Tibial nerve (tissue), 4 donors: ENCODE measurements around the gene RPS19. TPM values are rescaled to one million over a fixed set of nuclear protein-coding genes. Genes with fewer than 3 reads are reported as not detected.

ENCODE experiments used
- DNase-seq, 2 donors: peaks; one replicate each; pipeline ENCODE4 v3.0.0-alpha.2; 2019; ENCODE audit warnings: low spot score in 2 of 2
- H3K27ac ChIP-seq, 4 donors: fragments of 200-600 bp; sonication (generic) in 3 of 4; one replicate each; pipeline ENCODE4 v1.5.1; 2017 to 2019; ENCODE audit warnings: mild to moderate bottlenecking in 1 of 4
- H3K27me3 ChIP-seq, 2 donors: fragments of 200-600 bp; sonication (generic) in 1 of 2; one replicate each; pipeline versions ENCODE4 v1.5.1 to v1.6.0; 2017 to 2019
- H3K36me3 ChIP-seq, 3 donors: fragments of 200-600 bp; sonication (generic); one replicate each; pipeline ENCODE4 v1.5.1; 2018 to 2019
- H3K4me1 ChIP-seq, 4 donors: fragments of 200-600 bp; sonication (generic) in 3 of 4; one replicate each; pipeline ENCODE4 v1.5.1; 2017 to 2019
- H3K4me3 ChIP-seq, 4 donors: fragments of 200-600 bp; sonication (generic) in 3 of 4; one replicate each; pipeline ENCODE4 v1.5.1; 2017 to 2019; ENCODE audit warnings: mild to moderate bottlenecking in 1 of 4, moderate library complexity in 1 of 4
- H3K9me3 ChIP-seq, 4 donors: fragments of 200-600 bp; sonication (generic) in 3 of 4; one replicate each; pipeline ENCODE4 v1.5.1; 2017 to 2019
- CTCF ChIP-seq, 5 experiments: fragments of 200-600 bp in 3 of 5; fragments of 450-650 bp in 2 of 5; sonication (generic) in 3 of 5; IDR thresholded peaks; one replicate each; pipeline ENCODE4 v1.5.1; 2016 to 2019; ENCODE audit warnings: antibody characterized with exemption in 5 of 5, mild to moderate bottlenecking in 3 of 5, moderate library complexity in 2 of 5
- EP300 ChIP-seq, 2 donors: sonication (generic); formaldehyde crosslinking; IDR thresholded peaks; one replicate each; pipeline ENCODE4 v1.6.1; 2017; ENCODE audit warnings: antibody characterized with exemption in 2 of 2, mild to moderate bottlenecking in 1 of 2
- POLR2A ChIP-seq, 2 donors: fragments of 450-650 bp; IDR thresholded peaks; one replicate each; pipeline ENCODE4 v1.6.1; 2017; ENCODE audit warnings: antibody characterized with exemption in 2 of 2, mild to moderate bottlenecking in 2 of 2, moderate library complexity in 2 of 2
- WGBS, 2 donors: methylation state at CpG; one replicate each; pipeline ENCODE4 v1.1.5; 2018; 5-methylcytosine and 5-hydroxymethylcytosine counted together
- total RNA-seq, 4 donors: library from RNA; depleted of rRNA; stranded (reverse); fragments of >200 nt; gene quantifications; one replicate each; pipeline ENCODE4 v1.1.0, GENCODE V29; 2016

Gene RPS19
- total RNA-seq, 4 donors from 2014 or later = 835 to 1,204 (median 1,038) TPM

GRCh38 chr19:41868120-41868988 lies 8.3 kb downstream of the RPS19 start:
- Histone ChIP-seq H3K27ac (no peak overlapping the region), H3K4me1 (peaks cover 0 to 39% (median 11%) of the 10 kb centered on the region in 4 donors)
- 80 to 88% methylated on average over 10 of the region's 10 CpGs for WGBS, 2 donors

GRCh38 chr19:41868989-41869300 lies 8.9 kb downstream of the RPS19 start:
- DNase-seq = no peak
- TF ChIP-seq CTCF (IDR thresholded peaks at IDR 0.05) (no peak), POLR2A (IDR thresholded peaks at IDR 0.05) (no peak), EP300 (IDR thresholded peaks at IDR 0.05) (no peak)
- H3K9me3 ChIP-seq = no peaks in the 10 kb centered on the region
- H3K27me3 ChIP-seq = no peaks in the 10 kb centered on the region
- H3K4me1 ChIP-seq = peaks cover 0 to 35% (median 8%) of the 10 kb centered on the region in 4 donors
- 82 to 86% methylated on average over 12 of the region's 12 CpGs for WGBS, 2 donors
- peaks cover 0 to 88% (median 8%) of the 10 kb centered on the region in 3 donors for H3K36me3 ChIP-seq
- H3K4me3 ChIP-seq = no peak overlapping the region
- H3K27ac ChIP-seq = no peak overlapping the region

More at GRCh38 chr19:41868120-41868988, 8.3 kb downstream of the RPS19 start:
- H3K9me3 ChIP-seq = no peaks in the 10 kb centered on the region
- no peak overlapping the region for H3K4me3 ChIP-seq
- TF ChIP-seq POLR2A (IDR thresholded peaks at IDR 0.05) (no peak), EP300 (IDR thresholded peaks at IDR 0.05) (no peak), CTCF (IDR thresholded peaks at IDR 0.05) (no peak)
- H3K27me3 ChIP-seq = no peaks in the 10 kb centered on the region
- peaks cover 0 to 94% (median 8%) of the 10 kb centered on the region in 3 donors for H3K36me3 ChIP-seq
- no peak for DNase-seq

GRCh38 chr19:41869374-41869955 lies 9.4 kb downstream of the RPS19 start:
- TF ChIP-seq POLR2A (IDR thresholded peaks at IDR 0.05) = no peak
- TF ChIP-seq EP300 (IDR thresholded peaks at IDR 0.05) = no peak
- TF ChIP-seq CTCF (IDR thresholded peaks at IDR 0.05) = no peak
- Histone ChIP-seq H3K27ac (peak overlapping the region in 1 of 4 donors; percentile 45), H3K27me3 (no peaks in the 10 kb centered on the region), H3K4me3 (no peak overlapping the region), H3K9me3 (no peaks in the 10 kb centered on the region), H3K36me3 (peaks cover 0 to 82% (median 8%) of the 10 kb centered on the region in 3 donors), H3K4me1 (peaks cover 0 to 30% (median 8%) of the 10 kb centered on the region in 4 donors)
- WGBS, 2 donors = 71 to 84% methylated on average over 13 of the region's 13 CpGs
- no peak for DNase-seq

GRCh38 chr19:41870401-41870873 lies 10.4 kb downstream of the RPS19 start:
- TF ChIP-seq CTCF (IDR thresholded peaks at IDR 0.05) (no peak), POLR2A (IDR thresholded peaks at IDR 0.05) (no peak), EP300 (IDR thresholded peaks at IDR 0.05) (no peak)
- no peak for DNase-seq
- Histone ChIP-seq H3K9me3 (no peaks in the 10 kb centered on the region), H3K27me3 (no peaks in the 10 kb centered on the region), H3K4me1 (peaks cover 0 to 23% (median 8%) of the 10 kb centered on the region in 4 donors), H3K27ac (peak overlapping the region in 1 of 4 donors; percentile 45), H3K36me3 (peaks cover 0 to 73% (median 8%) of the 10 kb centered on the region in 3 donors), H3K4me3 (no peak overlapping the region)
- 52 to 83% methylated on average over 3 of the region's 3 CpGs for WGBS, 2 donors
